Activated CD8-positive, alpha-beta memory T cell treated with anti-CD3 and anti-CD28 coated beads, Interleukin-2, amount 50 U/mL, for 4 hours (primary cell): ENCODE measurements around the gene LRRC8A.
"Not testable (repeated sequence)": the region's sequence is repeated elsewhere in the genome, so short reads cannot be mapped to it uniquely, and the experiment has no call there.

Experiments
- DNase-seq: peaks from one replicate; pipeline ENCODE4 v3.0.0-alpha.2; 2020

Gene LRRC8A

DNA sequence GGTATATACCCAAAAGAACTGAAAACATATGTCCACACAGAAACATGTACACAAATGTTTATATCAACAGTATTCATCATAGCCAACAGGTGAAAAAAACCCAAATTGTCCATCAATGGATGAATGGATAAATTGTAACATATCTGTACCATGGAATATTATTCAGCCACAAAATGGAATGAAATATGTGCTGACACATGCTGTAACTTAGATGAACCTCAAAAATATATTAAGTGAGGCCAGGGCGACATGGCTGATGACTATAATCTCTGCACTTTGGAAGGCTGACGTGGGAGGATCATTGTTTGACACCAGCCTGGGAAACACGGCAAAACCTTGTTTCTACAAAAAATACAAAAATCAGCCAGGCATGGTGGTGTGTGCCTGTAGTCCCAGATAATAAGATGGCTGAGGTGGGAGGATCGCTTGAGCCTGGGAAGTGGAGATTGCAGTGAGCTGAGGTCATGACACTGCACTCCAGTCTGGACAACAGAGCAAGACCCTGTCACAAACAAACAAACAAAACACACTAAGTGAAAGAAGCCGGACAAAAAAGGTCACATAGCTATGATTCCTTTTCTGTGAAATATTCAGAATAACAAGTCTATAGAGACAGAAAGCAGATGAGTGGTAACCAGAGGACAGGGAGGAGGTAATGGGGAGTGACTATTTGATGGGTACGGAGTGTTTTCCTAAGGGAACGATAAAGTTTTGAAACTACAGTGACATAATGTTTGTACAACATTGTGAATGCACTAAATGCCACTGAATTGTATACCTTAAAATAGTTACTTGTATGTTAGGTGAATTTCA lies 11.6 kb upstream of the LRRC8A start:
- DNase-seq, result no peak

DNA sequence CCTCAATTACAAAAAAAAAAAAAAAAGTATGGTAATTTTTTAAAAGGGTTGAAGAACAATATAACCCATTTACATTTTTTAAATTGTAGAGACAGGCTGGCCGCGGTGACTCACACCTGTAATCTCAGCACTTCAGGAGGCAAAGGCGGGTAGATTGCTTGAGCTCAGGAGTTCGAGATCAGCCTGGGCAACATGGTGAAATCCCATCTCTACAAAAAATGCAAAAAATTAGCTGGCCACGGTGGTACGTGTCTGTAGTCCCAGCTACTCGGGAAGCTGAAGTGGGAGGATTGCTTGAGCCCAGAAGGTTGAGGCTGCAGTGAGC lies 11.0 kb upstream of the LRRC8A start:
- DNase-seq, result not testable (repeated sequence)

DNA sequence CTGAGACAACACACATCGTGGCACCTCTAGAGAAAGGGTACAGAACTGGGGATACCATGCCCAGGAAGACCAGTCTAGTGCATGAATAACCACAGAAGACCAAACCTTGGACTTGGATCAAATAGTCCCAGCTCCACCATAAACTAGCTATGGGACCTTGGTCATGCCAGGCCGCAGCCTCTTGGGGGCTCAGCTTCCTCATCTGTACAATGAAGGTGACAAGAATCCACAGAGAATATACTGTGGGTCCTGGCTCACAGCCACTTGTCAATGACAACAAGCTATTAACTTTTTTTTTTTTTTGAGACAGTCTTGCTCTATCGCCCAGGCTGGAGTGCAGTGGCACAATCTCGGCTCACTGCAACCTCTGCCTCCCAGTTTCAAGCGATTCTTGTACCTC lies 4.1 kb upstream of the LRRC8A start:
- no peak for DNase-seq

DNA sequence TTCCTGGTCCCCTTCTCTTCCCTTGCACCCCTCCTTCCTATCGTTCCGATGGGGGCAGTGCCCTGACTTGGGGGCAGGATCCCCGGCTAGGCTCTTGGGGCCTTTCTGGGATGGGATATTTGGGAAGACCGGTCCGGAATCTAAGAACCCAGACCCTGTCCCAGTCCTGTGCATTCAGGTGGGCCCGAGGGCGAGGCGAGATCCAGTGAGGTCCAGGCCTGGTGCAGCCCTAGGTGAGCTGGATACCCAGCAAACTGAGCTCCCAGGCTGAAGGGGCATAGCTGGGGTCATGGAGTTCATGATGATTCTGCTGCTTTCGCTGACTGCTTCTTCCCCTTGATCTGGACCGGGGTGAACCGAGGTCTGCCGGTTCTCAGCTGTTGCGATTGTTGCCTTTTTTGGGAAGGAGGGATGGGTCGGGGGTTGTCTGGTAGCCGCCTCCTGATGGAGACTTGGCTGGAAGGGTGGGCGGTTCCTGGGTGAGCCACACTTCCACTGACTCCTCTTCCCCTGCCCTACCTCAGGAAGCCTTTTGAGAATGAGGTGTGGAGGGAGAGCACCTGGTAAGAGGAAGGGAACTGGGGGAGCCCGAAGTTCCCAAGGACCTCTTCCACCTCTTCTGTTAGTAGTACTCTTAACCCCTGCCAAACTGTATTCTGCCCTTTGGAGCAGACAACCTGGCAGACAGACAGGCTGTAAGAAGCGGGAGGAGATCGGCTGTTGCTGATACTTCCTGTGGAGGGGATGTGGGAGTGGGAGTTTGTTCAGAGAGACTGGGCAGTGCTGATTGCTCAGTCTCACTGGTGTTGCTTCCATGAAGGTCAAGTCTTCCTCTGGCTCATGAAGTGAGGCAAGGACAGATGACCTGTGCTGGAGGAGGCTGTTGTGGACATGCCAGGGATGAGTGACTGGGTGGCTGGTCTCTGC lies 1.0 kb downstream of the LRRC8A start:
- DNase-seq, result no peak

DNA sequence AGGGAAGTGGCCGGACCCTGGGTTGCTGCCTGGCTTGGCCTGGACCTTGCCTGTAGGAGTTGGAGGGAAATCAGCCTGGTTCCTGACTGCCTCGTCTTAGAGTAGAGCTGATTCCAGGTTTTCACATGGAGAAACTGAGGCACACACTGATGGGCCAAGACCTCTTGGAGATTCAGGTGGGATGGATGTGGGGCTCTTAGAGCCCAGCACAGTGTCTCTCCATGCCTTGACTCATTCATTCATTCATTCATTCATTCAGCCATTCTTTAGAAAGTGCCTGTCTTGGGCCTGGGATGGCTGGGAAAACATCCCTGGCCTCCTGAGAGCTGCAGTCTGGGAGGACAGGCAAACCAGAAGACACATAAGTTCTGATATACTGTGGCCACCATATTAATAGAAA lies 2.2 kb downstream of the LRRC8A start:
- DNase-seq, result no peak

DNA sequence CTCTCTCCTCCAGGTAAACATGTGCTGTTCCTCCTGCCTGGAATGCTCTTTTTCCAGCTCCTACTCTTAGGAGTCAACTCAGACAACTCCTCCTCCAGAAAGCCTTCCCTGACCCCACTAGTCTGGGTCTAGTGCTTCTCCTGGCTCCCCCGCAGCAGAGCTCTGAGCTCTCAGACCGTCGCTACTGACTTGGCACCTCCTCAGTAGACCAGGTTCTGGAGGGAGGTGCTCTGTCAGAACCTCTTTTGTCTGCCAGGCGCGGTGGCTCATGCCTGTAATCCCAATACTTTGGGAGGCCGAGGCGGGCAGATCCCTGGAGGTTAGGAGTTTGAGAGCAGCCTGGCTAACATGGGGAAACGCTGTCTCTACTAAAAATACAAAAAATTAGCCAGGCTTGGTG lies 3.4 kb downstream of the LRRC8A start:
- no peak for DNase-seq

DNA sequence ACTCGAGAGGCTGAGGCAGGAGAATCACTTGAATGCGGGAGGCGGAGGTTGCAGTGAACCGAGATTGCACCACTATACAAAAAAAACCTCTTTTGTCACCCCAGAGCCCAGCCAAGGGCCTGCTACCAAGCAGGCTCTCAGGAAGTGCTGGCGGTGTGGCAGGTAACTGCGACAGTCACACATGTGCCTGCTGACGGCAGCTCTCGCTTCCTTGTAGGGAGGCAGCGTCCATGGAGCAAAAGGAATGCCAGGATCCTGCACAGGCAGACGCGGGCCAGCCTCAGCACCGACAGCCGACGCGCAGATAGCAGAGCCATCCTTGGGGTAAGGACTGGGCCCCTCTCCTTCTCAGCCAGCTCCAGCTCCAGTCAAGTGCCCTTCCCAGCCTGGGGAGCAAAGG lies 3.9 kb downstream of the LRRC8A start:
- DNase-seq, result no peak

DNA sequence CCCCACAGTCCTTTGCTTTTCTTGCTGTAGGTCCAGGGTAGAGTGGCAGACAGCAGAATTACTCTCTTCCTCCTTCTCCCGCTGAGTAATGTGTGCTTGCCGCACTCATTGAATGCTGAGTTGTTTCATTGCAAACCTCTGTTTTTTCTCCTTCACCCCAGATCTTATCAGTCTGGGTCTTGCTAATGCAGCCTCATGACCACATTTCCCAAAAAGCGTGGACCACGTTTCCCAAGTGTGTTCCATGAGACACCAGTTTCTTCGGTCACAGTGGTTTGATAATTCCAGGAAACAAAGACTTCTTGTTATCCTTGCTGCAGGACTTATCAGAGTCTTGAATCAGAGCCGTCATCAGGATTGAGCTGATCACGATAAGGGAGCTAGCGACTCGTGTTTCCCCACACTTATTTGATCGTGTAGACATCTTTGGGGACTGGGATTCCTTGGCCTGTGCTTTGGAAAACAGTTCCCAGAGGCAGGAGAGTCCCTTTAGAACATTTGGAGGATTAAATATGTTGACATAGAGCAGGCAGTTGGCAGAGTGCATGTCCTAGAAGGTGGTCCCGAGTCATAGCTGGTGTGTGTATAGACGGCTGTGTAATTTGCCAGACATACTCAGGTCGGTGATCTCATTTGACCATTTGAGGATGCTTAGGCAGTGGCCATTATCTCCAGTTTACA lies 4.4 kb downstream of the LRRC8A start:
- no peak for DNase-seq

DNA sequence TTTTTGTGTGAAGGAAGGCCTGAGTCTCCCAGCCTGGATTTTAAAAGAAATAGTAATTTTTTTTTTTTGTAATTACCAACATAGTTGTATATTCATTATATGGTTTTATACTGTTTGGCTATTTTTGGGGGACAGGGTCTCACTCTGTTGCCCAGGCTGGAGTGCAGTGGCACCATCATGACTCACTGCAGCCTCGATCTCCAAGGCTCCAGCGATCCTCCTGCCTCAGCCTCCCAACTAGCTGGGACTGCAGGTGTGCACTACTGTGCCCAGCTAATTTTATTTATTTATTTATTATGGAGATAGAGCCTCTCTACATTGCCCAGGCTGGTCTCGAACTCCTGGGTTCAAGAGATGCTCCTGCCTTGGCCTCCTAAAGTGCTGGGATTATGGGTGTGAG lies 5.1 kb downstream of the LRRC8A start:
- DNase-seq, result no peak

DNA sequence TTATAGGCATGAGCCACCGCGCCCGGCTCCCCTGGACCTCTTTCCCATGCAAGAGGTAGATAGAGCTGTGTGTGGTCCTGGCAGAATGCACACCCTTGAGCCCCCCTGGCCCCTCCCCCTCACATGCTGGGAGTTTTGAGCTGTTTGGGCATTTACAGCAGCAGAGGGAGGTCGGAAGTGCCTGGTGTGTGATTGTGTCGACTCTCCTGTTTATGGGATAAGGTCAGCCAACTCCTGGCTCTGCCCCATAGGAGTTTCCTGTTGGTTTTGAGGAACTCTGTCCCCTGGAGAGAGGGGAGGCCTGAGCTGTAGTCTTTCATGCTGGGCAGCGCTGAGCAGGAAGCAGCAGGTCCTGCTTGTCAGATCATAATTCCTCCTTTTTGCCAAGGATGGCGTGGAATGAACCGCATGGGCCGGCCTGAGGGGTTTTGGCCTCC lies 6.0 kb downstream of the LRRC8A start:
- DNase-seq, result no peak

DNA sequence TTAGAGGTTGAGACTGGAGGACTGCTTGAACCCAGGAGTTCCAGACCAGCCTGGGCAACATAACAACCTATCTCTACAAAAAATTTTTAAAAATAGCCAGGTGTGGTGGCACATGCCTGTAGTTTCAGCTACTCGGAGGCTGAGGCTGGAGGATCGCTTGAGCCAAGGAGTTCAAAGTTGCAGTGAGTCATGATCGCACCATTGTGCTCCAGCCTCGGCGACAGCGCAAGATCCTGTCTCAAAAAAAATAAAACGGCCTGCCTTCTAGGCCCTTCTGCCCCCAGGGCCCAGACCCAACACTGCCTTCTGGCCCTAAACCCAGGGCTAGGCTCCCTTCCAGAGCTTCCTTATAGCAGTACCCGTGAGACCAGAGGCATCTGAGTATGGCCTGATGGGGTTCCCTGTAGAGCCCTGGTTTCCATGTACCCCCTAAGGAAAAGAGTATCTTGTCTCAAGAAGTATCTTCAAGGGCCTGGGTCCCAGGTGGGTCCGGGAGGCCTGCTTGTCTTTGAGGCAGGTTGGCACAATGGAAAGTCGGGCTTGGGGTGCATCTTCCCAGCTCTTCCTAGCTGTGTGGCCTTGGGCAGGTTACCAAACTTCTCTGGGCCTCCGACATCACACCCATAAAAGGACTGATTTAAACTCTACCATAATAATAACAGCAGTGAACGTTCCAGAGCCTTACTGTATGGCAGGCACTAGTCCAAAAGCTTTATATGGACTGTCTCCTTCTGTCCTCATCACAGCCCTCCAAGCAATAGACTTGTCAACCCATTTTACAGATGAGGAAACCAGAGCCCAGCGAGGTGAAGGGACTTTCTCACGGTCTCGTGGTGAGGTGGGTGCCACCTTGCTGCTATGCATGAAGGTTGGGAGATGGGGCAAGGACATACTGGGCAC lies 9.6 kb downstream of the LRRC8A start:
- DNase-seq, result no peak

DNA sequence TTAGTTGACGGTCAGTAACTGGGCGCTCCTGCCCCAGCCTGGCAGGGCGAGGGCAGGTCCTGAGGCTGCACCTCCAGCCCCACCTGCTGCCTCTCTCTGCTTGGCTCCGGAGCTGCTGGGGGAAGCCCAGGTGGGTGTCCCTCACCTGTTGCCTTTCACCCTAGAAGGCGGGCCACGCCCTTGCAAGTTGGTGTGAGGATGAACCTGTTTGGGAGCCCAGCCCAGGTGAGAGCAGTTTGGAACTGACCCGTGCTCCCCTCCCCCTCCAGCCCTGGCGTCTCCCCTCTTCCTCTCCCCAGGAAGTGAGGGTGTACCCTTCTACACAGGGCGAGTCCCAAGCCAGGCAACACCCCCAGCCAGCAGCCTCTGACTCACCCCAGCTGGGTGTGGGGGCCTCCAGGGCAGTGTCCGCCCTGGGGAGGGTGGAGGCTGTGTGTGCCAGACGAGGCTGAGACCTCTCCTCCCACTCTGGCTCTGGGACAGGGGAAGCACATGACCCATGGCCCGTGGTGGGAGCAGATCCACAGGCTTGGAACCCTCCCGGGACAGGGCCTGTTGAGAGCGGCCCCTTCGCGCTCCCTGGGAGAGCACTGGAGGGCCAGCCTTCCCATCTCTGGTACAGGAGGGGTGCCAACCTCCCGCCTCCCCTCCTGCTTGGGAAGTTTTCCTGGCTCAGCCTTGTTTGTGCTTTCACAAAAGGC lies 10.4 kb downstream of the LRRC8A start:
- DNase-seq, result peak; percentile 45

DNA sequence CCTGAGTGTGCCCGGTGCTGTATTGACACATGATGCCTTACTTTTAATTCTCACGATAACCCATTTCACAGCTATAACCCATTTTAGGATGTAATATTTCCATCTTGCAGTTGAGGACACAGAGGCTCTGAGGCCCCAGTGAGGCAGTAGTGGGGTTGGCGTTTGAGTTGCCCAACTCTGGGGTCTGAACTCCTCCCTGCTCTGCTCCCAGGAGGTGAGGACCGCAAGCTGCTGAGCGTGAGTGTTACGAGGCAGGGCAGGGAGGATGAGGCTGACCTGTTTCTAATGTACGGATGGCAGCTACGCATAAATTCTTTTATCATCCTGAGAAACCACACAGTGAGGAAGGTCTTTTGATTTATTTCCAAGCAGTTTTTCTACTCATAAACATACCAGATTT lies 11.4 kb downstream of the LRRC8A start:
- no peak for DNase-seq

DNA sequence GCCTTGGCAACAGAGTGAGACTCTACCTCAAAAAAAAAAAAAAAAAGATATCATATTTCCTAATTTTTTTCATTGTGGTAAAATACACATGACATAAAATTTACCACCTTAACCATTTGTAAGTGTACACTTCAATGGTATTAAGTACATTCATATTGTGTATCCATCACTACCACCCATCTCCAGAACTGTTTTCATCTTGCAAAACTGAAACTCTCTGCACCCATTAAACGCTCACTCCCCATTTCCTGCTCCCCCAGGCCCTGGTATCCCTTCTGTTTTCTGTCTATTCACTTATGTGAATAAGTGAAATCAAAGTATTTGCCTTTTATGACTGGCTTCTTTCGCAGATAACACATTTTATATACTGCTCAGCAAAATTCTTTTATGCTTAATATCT lies 12.8 kb downstream of the LRRC8A start:
- no peak for DNase-seq

DNA sequence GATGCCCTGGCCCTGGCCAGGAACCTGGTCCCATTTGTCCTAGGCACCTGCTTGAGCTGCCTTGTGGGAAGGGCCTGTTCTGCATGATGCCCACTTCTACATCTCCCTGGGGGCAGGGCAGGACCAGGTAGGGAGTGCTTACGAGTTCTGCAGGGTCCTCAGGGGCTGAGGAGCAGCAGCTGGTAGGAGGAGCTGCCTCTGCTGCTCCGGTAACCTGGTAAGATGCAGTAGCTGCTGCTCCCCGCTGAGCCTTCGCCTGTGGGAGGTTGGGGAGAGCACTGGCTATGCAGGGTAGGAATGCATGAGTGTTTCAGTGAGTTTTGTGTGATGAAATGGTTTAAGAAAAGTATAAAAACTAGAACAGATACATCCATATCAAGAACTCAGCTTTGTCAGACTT lies 13.6 kb downstream of the LRRC8A start:
- DNase-seq, result no peak

DNA sequence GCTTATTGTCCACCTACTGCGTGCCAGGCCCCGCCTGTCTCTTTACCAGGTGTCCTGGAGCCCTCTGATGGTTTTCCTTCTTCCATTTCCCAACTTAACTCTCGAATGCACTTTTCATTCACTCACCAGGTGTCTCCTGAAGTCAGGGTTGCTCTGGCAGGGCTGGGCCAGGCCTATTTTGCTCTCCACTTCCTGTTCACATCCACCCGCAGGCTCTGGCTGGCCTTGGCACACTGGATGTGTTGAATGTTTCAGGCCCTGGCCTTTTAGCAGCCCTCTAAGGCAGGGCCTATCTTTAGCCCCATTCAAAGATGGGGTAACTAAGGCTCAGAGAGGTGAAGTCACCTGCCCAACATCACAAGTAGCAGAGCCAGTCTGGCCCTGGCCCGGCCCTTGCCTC lies 16.4 kb downstream of the LRRC8A start:
- DNase-seq, result no peak

DNA sequence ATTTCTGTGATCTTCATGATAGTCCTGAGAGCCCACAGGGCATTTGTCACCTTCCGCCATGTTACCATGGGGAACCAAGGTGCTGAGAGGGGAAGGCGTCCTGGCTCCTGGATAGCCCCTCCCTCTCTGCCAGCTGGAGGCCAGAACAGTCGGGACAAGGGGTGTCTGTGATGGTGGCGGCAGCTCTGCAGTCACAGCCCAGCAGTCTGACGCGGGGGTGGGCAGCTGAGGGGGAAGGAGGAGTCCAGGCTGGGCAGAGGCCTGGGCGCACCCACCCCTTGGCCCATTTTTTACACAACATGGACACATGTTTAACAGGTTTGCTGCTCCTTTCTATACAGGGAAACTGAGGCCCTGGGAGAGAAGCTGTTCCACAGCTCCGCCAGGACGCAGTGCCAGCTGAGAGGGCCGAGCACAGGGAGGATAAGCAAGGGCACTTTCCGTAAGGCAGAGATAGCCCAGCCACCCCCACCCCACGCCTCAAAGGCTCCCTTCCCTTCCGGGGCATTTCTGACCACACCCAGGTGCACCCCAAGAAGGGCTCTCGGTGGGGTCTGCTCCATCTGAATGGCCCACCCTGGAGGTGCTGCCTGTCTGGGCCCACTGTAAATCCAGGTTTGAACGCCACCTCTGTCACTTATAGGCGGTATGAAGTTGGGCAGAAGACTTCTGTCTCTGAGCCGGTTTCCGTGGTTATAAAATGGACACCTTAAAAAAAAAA lies 17.1 kb downstream of the LRRC8A start:
- no peak for DNase-seq

DNA sequence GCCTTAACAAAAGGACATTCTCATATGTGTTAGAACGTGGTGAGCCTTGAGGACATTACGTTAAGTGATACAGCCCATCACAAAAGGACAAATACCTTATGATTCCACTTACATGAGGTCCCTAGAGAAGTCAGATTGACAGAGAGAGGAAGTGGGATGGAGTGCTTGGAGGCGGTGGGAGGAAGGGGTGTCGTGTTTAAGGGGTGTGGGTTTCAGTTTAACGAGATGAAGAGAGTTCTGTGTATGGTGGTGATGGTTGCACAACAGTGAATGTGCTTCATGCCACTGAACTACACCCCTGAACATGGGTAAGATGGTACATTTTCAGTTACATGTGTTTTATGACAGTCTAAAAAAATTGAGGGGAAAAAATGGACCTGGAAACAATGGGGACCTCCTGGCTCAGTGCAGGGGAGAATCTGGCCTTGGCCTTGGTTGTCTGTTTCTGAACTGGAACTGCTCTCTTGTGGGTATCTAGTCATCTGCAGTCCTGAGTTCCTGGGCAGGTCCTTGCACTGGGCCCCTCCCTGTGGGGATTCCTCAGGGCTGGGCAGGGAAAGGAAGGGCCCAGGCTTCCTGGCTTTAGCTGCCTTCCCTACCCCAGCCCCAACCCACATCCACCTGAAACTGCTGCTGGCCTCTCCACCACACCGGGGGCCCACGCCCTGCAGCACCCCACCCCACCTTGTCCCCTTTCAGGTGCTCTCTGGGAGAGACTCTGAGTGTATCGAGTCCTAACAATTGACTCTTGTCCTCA lies 17.8 kb downstream of the LRRC8A start:
- DNase-seq, result no peak

DNA sequence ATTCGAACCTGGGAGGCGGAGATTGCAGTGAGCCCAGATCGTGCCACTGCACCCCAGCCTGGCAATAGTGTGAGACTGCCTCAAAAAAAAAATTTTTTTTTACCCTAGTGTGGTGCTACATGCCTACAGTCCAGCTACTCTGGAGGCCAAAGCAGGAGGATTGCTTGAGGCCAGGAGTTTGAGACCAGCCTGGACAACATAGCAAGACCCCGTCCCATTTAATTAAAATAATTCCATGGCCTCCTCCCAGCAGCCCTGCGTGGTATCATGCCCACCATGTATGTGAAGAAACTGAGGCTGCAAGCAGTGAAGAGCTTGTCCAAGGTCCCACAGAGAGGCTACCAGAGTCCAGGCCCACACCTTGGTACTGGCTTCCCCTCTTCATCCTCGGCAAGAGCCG lies 19.4 kb downstream of the LRRC8A start:
- no peak for DNase-seq

DNA sequence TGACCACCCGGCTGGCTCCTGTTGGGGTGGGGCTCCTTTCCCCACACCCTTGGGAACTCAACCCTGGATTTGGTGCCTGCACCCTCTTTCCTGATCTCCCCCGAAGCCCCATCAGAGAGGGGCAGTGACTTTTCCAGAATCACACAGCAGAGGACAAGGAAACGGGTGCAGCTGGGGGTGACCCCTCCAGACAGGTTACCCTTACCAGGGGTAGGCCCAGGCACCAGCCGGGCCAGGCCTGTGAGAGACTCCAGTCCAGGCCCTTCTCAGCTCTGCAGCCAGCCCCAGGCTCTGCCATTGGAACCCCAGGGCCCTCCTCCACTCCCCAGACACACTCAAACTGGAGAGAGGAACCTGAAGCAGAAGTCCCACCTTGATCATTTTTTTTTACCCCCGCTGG lies 19.9 kb downstream of the LRRC8A start:
- DNase-seq, result no peak
